Choroid plexus epithelial cell (primary cell): Measurements from ENCODE around the gene CHD9.
"Not testable (repeated sequence)": the region's sequence is repeated elsewhere in the genome, so short reads cannot be mapped to it uniquely, and the experiment has no call there.

Experiments
- DNase-seq: peaks from one replicate; pipeline ENCODE4 v3.0.0-alpha.2; 2010; ENCODE audit warnings: low read depth
- H3K4me3 ChIP-seq: 2 replicates; pipeline ENCODE4 v1.5.1; 2011; ENCODE audit warnings: low read depth, mild to moderate bottlenecking, control low read depth, low read length, moderate library complexity
- TF ChIP-seq, protein P1 (sequence below): conservative IDR thresholded peaks from 2 replicates; pipeline ENCODE4 v1.5.1; 2011; ENCODE audit warnings: low read depth, mild to moderate bottlenecking, control low read depth, inconsistent platforms, low read length, moderate library complexity

Gene CHD9

GRCh38 chr16:53041320-53042051 lies 13.3 kb upstream of the CHD9 start:
- DNase-seq: peak; percentile 80
- H3K4me3 ChIP-seq: no peak overlapping the region
- TF ChIP-seq, protein P1, sequence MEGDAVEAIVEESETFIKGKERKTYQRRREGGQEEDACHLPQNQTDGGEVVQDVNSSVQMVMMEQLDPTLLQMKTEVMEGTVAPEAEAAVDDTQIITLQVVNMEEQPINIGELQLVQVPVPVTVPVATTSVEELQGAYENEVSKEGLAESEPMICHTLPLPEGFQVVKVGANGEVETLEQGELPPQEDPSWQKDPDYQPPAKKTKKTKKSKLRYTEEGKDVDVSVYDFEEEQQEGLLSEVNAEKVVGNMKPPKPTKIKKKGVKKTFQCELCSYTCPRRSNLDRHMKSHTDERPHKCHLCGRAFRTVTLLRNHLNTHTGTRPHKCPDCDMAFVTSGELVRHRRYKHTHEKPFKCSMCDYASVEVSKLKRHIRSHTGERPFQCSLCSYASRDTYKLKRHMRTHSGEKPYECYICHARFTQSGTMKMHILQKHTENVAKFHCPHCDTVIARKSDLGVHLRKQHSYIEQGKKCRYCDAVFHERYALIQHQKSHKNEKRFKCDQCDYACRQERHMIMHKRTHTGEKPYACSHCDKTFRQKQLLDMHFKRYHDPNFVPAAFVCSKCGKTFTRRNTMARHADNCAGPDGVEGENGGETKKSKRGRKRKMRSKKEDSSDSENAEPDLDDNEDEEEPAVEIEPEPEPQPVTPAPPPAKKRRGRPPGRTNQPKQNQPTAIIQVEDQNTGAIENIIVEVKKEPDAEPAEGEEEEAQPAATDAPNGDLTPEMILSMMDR: no peak

DNA sequence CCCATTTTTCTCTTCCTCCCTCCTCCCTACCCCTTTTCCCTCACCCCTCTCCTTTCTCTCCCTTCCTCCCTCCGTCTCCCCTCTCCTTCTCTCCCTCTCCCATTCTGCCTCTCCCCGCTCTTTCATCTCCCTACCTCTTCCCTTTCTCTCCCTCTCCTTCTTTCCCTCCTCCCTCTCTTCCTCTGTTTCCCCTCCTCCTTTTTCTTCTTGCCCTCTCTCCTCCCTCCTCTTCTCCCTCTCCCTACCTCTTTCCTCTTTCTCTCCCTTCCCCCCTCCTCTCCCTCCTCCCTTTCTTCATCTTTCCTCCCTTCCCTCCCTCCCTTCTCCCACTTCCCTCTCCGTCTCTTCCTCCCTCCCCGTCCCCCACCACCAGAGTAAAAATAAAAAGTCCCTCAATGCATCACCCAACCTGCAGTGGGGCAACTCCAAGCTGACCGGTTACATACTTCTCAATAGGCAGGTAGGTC lies 12.5 kb upstream of the CHD9 start:
- no peak for DNase-seq
- TF ChIP-seq, protein P1: no peak
- H3K4me3 ChIP-seq: no peak overlapping the region

GRCh38 chr16:53043428-53043831 lies 11.4 kb upstream of the CHD9 start:
- TF ChIP-seq, protein P1: no peak
- H3K4me3 ChIP-seq: peak overlapping the region; percentile 23
- DNase-seq: peak; percentile 28

- H3K4me3 ChIP-seq: peak overlapping the region; percentile 38
- TF ChIP-seq, protein P1: no peak
Observed at GRCh38 chr16:53043986-53044601, 10.7 kb upstream of the CHD9 start.

GRCh38 chr16:53045341-53046220 lies 9.2 kb upstream of the CHD9 start:
- H3K4me3 ChIP-seq: no peak overlapping the region
- TF ChIP-seq, protein P1: no peak
- no peak for DNase-seq

More at GRCh38 chr16:53043986-53044601, 10.7 kb upstream of the CHD9 start:
- peak; percentile 64 for DNase-seq

GRCh38 chr16:53047515-53047914 lies 7.3 kb upstream of the CHD9 start:
- H3K4me3 ChIP-seq, DNase-seq: not testable (repeated sequence)
